Ovary (tissue), 3 donors: Measurements from ENCODE around the gene HTR3D.

Experiments
- CTCF ChIP-seq, 3 donors: fragments of 450-650 bp in 2 of 3; fragments of 200-600 bp in 1 of 3; IDR thresholded peaks; one replicate each; pipeline versions ENCODE4 v1.5.1 to v1.8.0; 2016 to 2022; ENCODE audit warnings: antibody characterized with exemption in 3 of 3, mild to moderate bottlenecking in 1 of 3
- EP300 ChIP-seq: sonication (generic); formaldehyde crosslinking; IDR thresholded peaks from one replicate; pipeline ENCODE4 v1.6.1; 2017; ENCODE audit warnings: antibody characterized with exemption
- donor health status: DM: no; HTN: no; CAD: no.

- TF ChIP-seq CTCF (IDR thresholded peaks at IDR 0.05) (no peak), EP300 (no peak)
Measured at GRCh38 chr3:184008161-184008560, 23.4 kb upstream of the HTR3D start.
